Measurements from ENCODE around the gene CTRL. TPM values are rescaled to one million over a fixed set of nuclear protein-coding genes. Genes with fewer than 3 reads are reported as not detected.

Gene CTRL
- total RNA-seq, 2 donors from 2014 or later = 0.64 to 2.2 TPM

DNA sequence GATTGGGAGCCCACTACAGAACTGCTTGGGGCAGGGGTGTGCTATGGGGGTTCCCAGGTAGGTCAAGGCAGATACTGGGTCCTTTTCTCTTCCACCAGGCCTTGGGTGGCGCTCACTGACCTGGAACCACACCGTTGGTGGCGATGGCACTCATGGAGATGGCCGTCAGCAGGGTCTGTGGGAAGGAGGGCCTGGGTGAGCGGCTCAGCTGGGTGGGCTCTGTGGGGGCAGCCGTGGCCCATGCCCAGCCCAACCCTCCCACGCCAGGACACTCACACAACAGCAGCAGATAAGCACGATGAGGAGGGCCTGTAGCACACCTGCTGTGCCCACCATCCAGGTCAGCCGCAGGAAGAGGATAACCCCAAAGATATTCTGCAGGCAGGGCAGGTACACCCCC lies 26.0 kb upstream of the CTRL start:
- no peak for DNase-seq
- TF ChIP-seq, protein P1, sequence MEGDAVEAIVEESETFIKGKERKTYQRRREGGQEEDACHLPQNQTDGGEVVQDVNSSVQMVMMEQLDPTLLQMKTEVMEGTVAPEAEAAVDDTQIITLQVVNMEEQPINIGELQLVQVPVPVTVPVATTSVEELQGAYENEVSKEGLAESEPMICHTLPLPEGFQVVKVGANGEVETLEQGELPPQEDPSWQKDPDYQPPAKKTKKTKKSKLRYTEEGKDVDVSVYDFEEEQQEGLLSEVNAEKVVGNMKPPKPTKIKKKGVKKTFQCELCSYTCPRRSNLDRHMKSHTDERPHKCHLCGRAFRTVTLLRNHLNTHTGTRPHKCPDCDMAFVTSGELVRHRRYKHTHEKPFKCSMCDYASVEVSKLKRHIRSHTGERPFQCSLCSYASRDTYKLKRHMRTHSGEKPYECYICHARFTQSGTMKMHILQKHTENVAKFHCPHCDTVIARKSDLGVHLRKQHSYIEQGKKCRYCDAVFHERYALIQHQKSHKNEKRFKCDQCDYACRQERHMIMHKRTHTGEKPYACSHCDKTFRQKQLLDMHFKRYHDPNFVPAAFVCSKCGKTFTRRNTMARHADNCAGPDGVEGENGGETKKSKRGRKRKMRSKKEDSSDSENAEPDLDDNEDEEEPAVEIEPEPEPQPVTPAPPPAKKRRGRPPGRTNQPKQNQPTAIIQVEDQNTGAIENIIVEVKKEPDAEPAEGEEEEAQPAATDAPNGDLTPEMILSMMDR (IDR thresholded peaks at IDR 0.05) = no peak
- H3K27ac ChIP-seq = no peak overlapping the region
- H3K36me3 ChIP-seq = no peaks in the 10 kb centered on the region
- no peaks in the 10 kb centered on the region for H3K27me3 ChIP-seq
- H3K4me1 ChIP-seq = no peaks in the 10 kb centered on the region
- H3K9ac ChIP-seq (ENCODE audit: low read depth in 2 of 2, low read length in 2 of 2) = no peak overlapping the region
- intact Hi-C loops (cut with DNase I) = no loop called here
- no peaks in the 10 kb centered on the region for H3K9me3 ChIP-seq
- H3K4me3 ChIP-seq = no peak overlapping the region

DNA sequence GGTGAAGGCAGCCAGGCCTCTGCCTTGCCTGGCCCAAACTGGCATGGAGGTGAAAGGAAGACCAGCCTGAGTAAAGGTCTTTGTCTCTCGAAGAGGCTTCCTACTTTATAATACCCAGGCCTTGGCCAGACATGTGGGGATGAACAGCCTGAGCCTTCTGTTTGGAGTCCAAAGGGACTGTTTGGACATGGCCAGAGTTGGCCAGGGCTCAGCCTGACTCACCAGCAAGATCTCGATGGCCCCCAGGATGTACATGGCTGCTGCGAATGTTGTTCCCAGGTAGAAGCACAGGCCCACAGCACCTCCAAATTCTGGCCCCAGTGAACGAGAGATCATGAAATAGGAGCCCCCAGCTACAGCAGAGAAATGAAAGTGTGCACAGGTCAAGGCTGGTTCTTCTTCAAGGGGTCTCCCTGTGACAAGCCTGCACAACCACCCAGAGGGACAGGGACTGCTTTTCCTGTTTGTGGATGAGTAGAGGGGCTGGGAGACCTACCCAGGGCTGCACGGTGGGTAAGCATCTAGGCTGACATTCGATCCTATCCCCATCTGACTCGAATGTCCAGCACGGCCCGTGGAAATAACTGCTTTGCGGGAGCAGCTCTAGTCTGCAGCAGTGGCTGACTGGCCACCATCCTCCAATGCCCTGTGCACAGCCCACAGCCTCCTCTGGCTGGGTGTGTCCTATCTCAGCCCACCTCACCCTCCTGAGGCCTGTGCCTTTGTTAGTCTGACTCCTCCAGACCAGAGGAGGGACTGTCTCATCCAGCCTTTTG lies 22.9 kb upstream of the CTRL start:
- H3K27me3 ChIP-seq = no peaks in the 10 kb centered on the region
- no peak overlapping the region for H3K4me3 ChIP-seq
- H3K9me3 ChIP-seq = no peaks in the 10 kb centered on the region
- DNase-seq = no peak
- H3K27ac ChIP-seq = no peak overlapping the region
- TF ChIP-seq, protein P1 (IDR thresholded peaks at IDR 0.05) = no peak
- no peaks in the 10 kb centered on the region for H3K36me3 ChIP-seq
- H3K9ac ChIP-seq (ENCODE audit: low read depth in 2 of 2, low read length in 2 of 2) = no peak overlapping the region
- H3K4me1 ChIP-seq = no peaks in the 10 kb centered on the region
- intact Hi-C loops (cut with DNase I) = no loop called here

DNA sequence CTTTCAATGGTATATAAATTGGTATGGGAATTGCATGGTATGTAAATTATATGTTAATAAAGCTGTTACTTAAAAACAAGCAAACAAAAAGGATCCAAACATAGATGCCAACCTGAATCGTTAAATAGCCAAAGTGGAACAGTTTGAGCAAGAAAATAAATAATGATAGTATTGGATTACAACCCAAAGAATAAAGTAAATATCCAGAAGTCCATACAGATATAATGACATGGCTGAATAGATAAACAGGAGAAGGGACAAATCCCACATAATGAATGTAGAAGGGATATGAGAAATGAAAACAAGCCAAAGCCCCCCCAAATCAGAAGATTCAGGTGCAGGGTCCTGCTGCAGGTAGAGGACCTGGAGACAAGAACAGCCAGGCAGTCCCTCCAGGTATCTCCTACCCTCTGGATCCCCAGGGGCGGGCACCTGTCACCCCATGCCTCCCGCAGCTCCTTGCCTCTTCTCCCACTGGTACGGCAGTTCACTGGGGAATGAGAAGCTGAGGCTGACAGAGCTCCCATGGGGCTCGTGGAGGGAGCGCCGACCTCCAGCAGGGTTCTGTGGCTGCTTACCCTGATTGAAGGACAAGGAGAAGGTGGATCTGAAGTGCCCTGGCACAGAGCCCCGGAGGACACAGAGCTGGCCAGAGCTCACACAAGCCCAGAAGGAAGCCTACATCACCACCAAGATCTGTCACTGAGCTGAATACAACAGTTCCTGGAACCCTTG lies 22.1 kb upstream of the CTRL start:
- Histone ChIP-seq H3K9me3 (no peaks in the 10 kb centered on the region), H3K9ac (ENCODE audit: low read depth in 2 of 2, low read length in 2 of 2) (no peak overlapping the region), H3K27ac (no peak overlapping the region), H3K4me3 (no peak overlapping the region), H3K4me1 (no peaks in the 10 kb centered on the region), H3K27me3 (no peaks in the 10 kb centered on the region), H3K36me3 (no peaks in the 10 kb centered on the region)
- DNase-seq = no peak
- intact Hi-C loops (cut with DNase I) = no loop called here
- TF ChIP-seq, protein P1 (IDR thresholded peaks at IDR 0.05) = no peak

DNA sequence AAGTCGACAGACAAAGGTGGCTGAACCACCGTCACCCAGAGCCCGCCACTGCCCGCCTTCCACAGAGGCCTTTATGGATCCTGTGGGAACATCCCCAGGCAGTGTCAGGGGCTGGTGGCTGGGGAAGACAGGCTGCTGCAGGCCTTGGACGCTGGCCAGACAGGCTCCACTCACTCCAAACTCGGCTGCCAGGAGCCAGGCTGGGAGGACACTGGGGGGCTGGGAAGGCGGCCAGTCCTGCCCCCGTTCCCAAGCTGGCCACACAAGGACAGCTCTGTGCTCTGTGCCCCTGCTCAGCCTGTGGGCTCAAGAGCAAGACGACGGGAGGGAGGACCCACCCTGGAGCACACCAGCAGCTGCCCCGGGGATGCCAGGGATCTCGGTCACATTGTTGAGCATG lies 19.8 kb upstream of the CTRL start:
- Histone ChIP-seq H3K9ac (ENCODE audit: low read depth in 2 of 2, low read length in 2 of 2) (no peak overlapping the region), H3K36me3 (no peaks in the 10 kb centered on the region), H3K4me1 (no peaks in the 10 kb centered on the region), H3K4me3 (no peak overlapping the region), H3K27ac (no peak overlapping the region), H3K27me3 (no peaks in the 10 kb centered on the region), H3K9me3 (no peaks in the 10 kb centered on the region)
- TF ChIP-seq, protein P1 (IDR thresholded peaks at IDR 0.05) = no peak
- DNase-seq = no peak
- intact Hi-C loops (cut with DNase I) = no loop called here

DNA sequence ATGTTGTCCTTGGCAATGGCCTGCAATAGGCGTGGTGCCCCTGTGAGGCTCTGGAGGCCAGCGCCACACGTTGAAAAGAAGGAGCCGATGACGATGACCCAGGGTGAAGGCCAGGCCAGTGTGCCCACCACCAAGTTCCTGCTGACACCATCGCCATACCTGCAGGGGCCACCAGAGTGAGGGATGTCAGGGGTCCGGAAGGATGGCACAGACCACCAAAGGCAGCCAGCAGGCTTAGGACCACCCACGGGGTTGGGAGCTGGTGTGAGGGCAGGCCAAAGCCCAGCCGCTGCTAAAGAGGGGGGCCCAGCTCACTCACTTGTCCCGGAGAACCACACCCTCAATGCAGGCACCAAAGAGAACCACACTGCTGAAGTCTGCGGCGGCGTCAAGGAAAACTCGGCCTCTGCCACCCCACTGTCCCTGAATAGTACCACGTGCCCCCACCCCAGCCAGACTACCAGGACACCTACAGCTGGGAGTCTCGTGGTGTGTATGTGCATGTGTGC lies 18.7 kb upstream of the CTRL start:
- TF ChIP-seq, protein P1 (IDR thresholded peaks at IDR 0.05) = no peak
- Histone ChIP-seq H3K9ac (ENCODE audit: low read depth in 2 of 2, low read length in 2 of 2) (no peak overlapping the region), H3K36me3 (peaks cover 4% of the 10 kb centered on the region), H3K9me3 (no peaks in the 10 kb centered on the region), H3K27ac (no peak overlapping the region), H3K4me1 (no peaks in the 10 kb centered on the region), H3K27me3 (no peaks in the 10 kb centered on the region), H3K4me3 (no peak overlapping the region)
- intact Hi-C loops (cut with DNase I) = no loop called here
- no peak for DNase-seq

Data from colonic mucosa (tissue), 4 donors.